A549 (cell line): ENCODE results near the gene RNF227. TPM values are rescaled to one million over a fixed set of nuclear protein-coding genes. Genes with fewer than 3 reads are reported as not detected.

Experiments used
- ATAC-seq, 2 experiments: fragments of 200-7000 bp in 1 of 2; fragments of >200 bp in 1 of 2; cut with Nextera tagmentation in 1 of 2; cut with Tn5 transposase in 1 of 2; 3 replicates each; pipeline versions ENCODE4 v1.8.0 to v1.9.1; 2018 to 2020; ENCODE audit warnings: mild to moderate bottlenecking in 1 of 2, moderate library complexity in 1 of 2
- CTCF ChIA-PET: fragments of 300-600 bp; sonication (Branson Sonifier 250); formaldehyde crosslinking; extraction: SDS; loops from one replicate; lab custom pipeline; 2021; ENCODE audit warnings: antibody characterized with exemption, inconsistent platforms; lab: Yijun Ruan, JAX
- POLR2A ChIA-PET: fragments of 350-600 bp; formaldehyde crosslinking; extraction: SDS; loops from one replicate; lab custom pipeline; 2021; ENCODE audit warnings: antibody characterized with exemption, inconsistent platforms; lab: Yijun Ruan, JAX
- DNase-seq, 2 experiments: peaks; one replicate each; pipeline versions ENCODE4 v3.0.0 to v3.0.0-alpha.2; 2011 to 2016; ENCODE audit warnings: low read depth in 1 of 2, low spot score in 1 of 2
- FAIRE-seq: peaks from 2 replicates; lab custom pipeline; 2011; peaks lifted over from hg19 to GRCh38; lab: Jason Lieb, UNC
- H3K27ac ChIP-seq, 2 experiments: fragments of >200 bp; sonication (Bioruptor Twin); formaldehyde crosslinking; 3 replicates each; pipeline ENCODE4 v1.5.1; 2016 to 2017
- H3K4me1 ChIP-seq: fragments of >200 bp; sonication (Bioruptor Twin); formaldehyde crosslinking; 3 replicates; pipeline ENCODE4 v1.6.1; 2016
- H3K4me2 ChIP-seq: fragments of >200 bp; sonication (Bioruptor Twin); formaldehyde crosslinking; 3 replicates; pipeline ENCODE4 v1.6.1; 2016
- H3K4me3 ChIP-seq: fragments of >200 bp; sonication (Bioruptor Twin); formaldehyde crosslinking; 3 replicates; pipeline ENCODE4 v1.5.1; 2016
- H3K9me3 ChIP-seq: fragments of >200 bp; sonication (Bioruptor Twin); formaldehyde crosslinking; 3 replicates; pipeline ENCODE4 v1.6.1; 2016
- ATOH8 ChIP-seq: fragments of 250-450 bp; sonication (Bioruptor Pico); IDR thresholded peaks from 2 replicates; pipeline ENCODE4 v1.5.0; 2020; ENCODE audit warnings: low read depth, mild to moderate bottlenecking, moderate library complexity
- BCL3 ChIP-seq: fragments of >200 bp; sonication (Bioruptor Twin); formaldehyde crosslinking; IDR thresholded peaks from 3 replicates; pipeline ENCODE4 v1.6.1; 2016
- CBX2 ChIP-seq: fragments of 200-600 bp; sonication (generic); IDR thresholded peaks from 2 replicates; pipeline ENCODE4 v1.6.1; 2016; ENCODE audit warnings: low read depth, mild to moderate bottlenecking, borderline replicate concordance
- EHF ChIP-seq: fragments of 250-450 bp; sonication (Bioruptor Pico); IDR thresholded peaks from 2 replicates; pipeline ENCODE4 v1.5.0; 2020; ENCODE audit warnings: mild to moderate bottlenecking
- GATA3 ChIP-seq: IDR thresholded peaks from 2 replicates; pipeline ENCODE4 v1.6.1; 2012; ENCODE audit warnings: borderline replicate concordance
- HOXB5 ChIP-seq: fragments of 250-450 bp; sonication (Bioruptor Pico); IDR thresholded peaks from 2 replicates; pipeline ENCODE4 v1.5.0; 2020; ENCODE audit warnings: mild to moderate bottlenecking, moderate library complexity
- KDM5A ChIP-seq: fragments of 200-600 bp; sonication (generic); IDR thresholded peaks from 2 replicates; pipeline ENCODE4 v1.6.1; 2016; ENCODE audit warnings: antibody characterized with exemption, mild to moderate bottlenecking
- MAFK ChIP-seq: fragments of 450-650 bp; IDR thresholded peaks from 2 replicates; pipeline ENCODE4 v1.6.1; 2014; ENCODE audit not compliant: partially characterized antibody
- MYC ChIP-seq: IDR thresholded peaks from 2 replicates; pipeline ENCODE4 v1.6.1; 2012; ENCODE audit warnings: mild to moderate bottlenecking, inconsistent platforms, low read length, improper control_type of control experiment, borderline replicate concordance
- NR3C1 ChIP-seq: fragments of >200 bp; sonication (Bioruptor Twin); formaldehyde crosslinking; IDR thresholded peaks from 3 replicates; pipeline ENCODE4 v1.6.1; 2017
- PBX3 ChIP-seq: IDR thresholded peaks from 2 replicates; pipeline ENCODE4 v1.6.1; 2012
- POLR2A ChIP-seq: IDR thresholded peaks from 2 replicates; pipeline ENCODE4 v1.6.1; 2012; ENCODE audit warnings: mild to moderate bottlenecking, low read length
- POLR2AphosphoS2 ChIP-seq: conservative IDR thresholded peaks from 2 replicates; pipeline ENCODE4 v1.6.1; 2012; ENCODE audit warnings: low read length, improper control_type of control experiment, inconsistent platforms
- RAD21 ChIP-seq, 2 experiments: fragments of >200 bp in 1 of 2; sonication (Bioruptor Twin) in 1 of 2; formaldehyde crosslinking in 1 of 2; IDR thresholded peaks in 1 of 2; conservative IDR thresholded peaks in 1 of 2; 2 replicates in 1 of 2; 3 replicates in 1 of 2; pipeline ENCODE4 v1.6.1; 2012 to 2018; ENCODE audit warnings: inconsistent platforms in 1 of 2
- RARB ChIP-seq: fragments of 250-450 bp; sonication (Bioruptor Pico); IDR thresholded peaks from 2 replicates; pipeline ENCODE4 v1.8.0; 2021; ENCODE audit warnings: mild to moderate bottlenecking, moderate library complexity
- RCOR1 ChIP-seq: fragments of 150-350 bp; IDR thresholded peaks from 2 replicates; pipeline ENCODE4 v1.6.1; 2014; ENCODE audit warnings: antibody characterized with exemption, low read length, low read depth
- REST ChIP-seq: fragments of 200-600 bp; sonication (generic); IDR thresholded peaks from 2 replicates; pipeline ENCODE4 v1.6.1; 2016; ENCODE audit warnings: antibody characterized with exemption, mild to moderate bottlenecking, moderate library complexity
- RNF2 ChIP-seq: fragments of 200-600 bp; sonication (generic); IDR thresholded peaks from 2 replicates; pipeline ENCODE4 v1.6.1; 2016; ENCODE audit warnings: low read depth, mild to moderate bottlenecking, antibody characterized with exemption, moderate library complexity, borderline replicate concordance
- SMC3 ChIP-seq: fragments of >200 bp; sonication (Bioruptor Twin); formaldehyde crosslinking; IDR thresholded peaks from 3 replicates; pipeline ENCODE4 v1.6.1; 2018; ENCODE audit warnings: inconsistent platforms
- TFCP2L1 ChIP-seq: fragments of 250-450 bp; sonication (Bioruptor Pico); IDR thresholded peaks from 2 replicates; pipeline ENCODE4 v1.5.0; 2021; ENCODE audit warnings: mild to moderate bottlenecking
- TP53 ChIP-seq: fragments of 250-450 bp; sonication (Bioruptor Pico); IDR thresholded peaks from 2 replicates; pipeline ENCODE4 v1.5.0; 2021; ENCODE audit warnings: mild to moderate bottlenecking, moderate library complexity
- ZC3H11A ChIP-seq: fragments of 450-650 bp; IDR thresholded peaks from 2 replicates; pipeline ENCODE4 v1.6.1; 2014; ENCODE audit warnings: antibody characterized with exemption, mild to moderate bottlenecking
- ZSCAN20 ChIP-seq: fragments of 250-450 bp; sonication (Bioruptor Pico); IDR thresholded peaks from 2 replicates; pipeline ENCODE4 v1.8.0; 2022; ENCODE audit warnings: mild to moderate bottlenecking, moderate library complexity
- WGBS: methylation state at CpG from one replicate; pipeline ENCODE4 v1.1.6; 2017; ENCODE audit errors: missing lambda C conversion rate; 5-methylcytosine and 5-hydroxymethylcytosine counted together
- polyA plus RNA-seq, 4 experiments: library from polyadenylated mRNA; depleted of rRNA in 3 of 4; stranded (reverse); fragments of >200 nt; fragmentation: RNase III in 1 of 4; extraction: RNeasy Plus Mini Kit Qiagen cat#74134 plus additional on column Dnase treatment in 1 of 4; gene quantifications; 2 replicates in 3 of 4; 3 replicates in 1 of 4; pipeline ENCODE4 v1.2.3, GENCODE V29; 2011 to 2017

Gene RNF227
- polyA plus RNA-seq, 2 of the 4 experiments (the other 2 are of a cell fraction), result 2.1 to 4.1 TPM

GRCh38 chr17:7880076-7880868 lies 35.8 kb downstream of the RNF227 start (continued):
- TF ChIP-seq POLR2AphosphoS2, result no peak
- TF ChIP-seq ZSCAN20 (CRISPR knock-in tag), result no peak
- TF ChIP-seq SMC3, result no peak
- TF ChIP-seq, all 56 proteins: peak for 0

GRCh38 chr17:7878234-7878633 lies 37.9 kb downstream of the RNF227 start:
- FAIRE-seq (no peak), DNase-seq (no peak), ATAC-seq (no peak)
- ChIA-PET CTCF (interaction anchor here (1.1 to 10.6 kb wide), 4 partner anchors 8 to 190 kb away, joined by 3 to 108 read pairs (median 4); partner anchors contain the start of gene WRAP53), POLR2A (no interaction called here)
- Histone ChIP-seq H3K4me3 (no peak overlapping the region), H3K9me3 (no peaks in the 10 kb centered on the region), H3K4me1 (peaks cover 8% of the 10 kb centered on the region), H3K27ac (no peak overlapping the region), H3K4me2 (no peak overlapping the region)
- TF ChIP-seq CBX2, result no peak
- no peak for TF ChIP-seq POLR2A
- TF ChIP-seq REST, result no peak
- TF ChIP-seq MAFK, result peak; percentile 60
- 92% methylated on average over 7 of the region's 7 CpGs for WGBS

GRCh38 chr17:7875804-7876370 lies 40.2 kb downstream of the RNF227 start:
- H3K9me3 ChIP-seq, result no peaks in the 10 kb centered on the region
- H3K4me1 ChIP-seq, result no peaks in the 10 kb centered on the region
- DNase-seq (no peak), FAIRE-seq (peak; percentile 77), ATAC-seq (no peak)
- 82% methylated on average over 2 of the region's 2 CpGs for WGBS
- POLR2A ChIA-PET, result interaction anchor here (1.4 kb wide), 1 partner anchor 10 kb away, joined by 3 read pairs; no protein-coding TSS in a partner anchor
- no peak overlapping the region for H3K4me3 ChIP-seq
- H3K4me2 ChIP-seq, result no peak overlapping the region
- H3K27ac ChIP-seq, result no peak overlapping the region
- CTCF ChIA-PET, result interaction anchor here (1.6 to 10.6 kb wide), 4 partner anchors 13 to 114 kb away, joined by 5 to 108 read pairs (median 11); partner anchors contain the start of gene NAA38
- TF ChIP-seq EHF, result no peak
- no peak for TF ChIP-seq HOXB5 (CRISPR knock-in tag)
- TF ChIP-seq BCL3, result no peak
- no peak for TF ChIP-seq NR3C1
- TF ChIP-seq ATOH8 (CRISPR knock-in tag), result no peak
- TF ChIP-seq RAD21 (conservative IDR thresholded peaks at IDR 0.05 in 1 of 2, IDR thresholded peaks at IDR 0.05 in 1 of 2), result no peak
- no peak for TF ChIP-seq REST
- no peak for TF ChIP-seq RCOR1
- no peak for TF ChIP-seq RARB (CRISPR knock-in tag)
- no peak for TF ChIP-seq PBX3
- no peak for TF ChIP-seq RNF2
- TF ChIP-seq MYC, result no peak
- no peak for TF ChIP-seq KDM5A
- no peak for TF ChIP-seq TFCP2L1 (CRISPR knock-in tag)
- TF ChIP-seq ZC3H11A, result no peak
- TF ChIP-seq GATA3, result no peak
- TF ChIP-seq POLR2AphosphoS2, result no peak
- no peak for TF ChIP-seq TP53 (CRISPR knock-in tag)
- TF ChIP-seq, all 56 proteins: peak for 0
